ENCODE results near the gene CENPA.
A peak's percentile ranks its signal among the peaks of the same experiment; 100 is the strongest.

CENPA gene

DNA sequence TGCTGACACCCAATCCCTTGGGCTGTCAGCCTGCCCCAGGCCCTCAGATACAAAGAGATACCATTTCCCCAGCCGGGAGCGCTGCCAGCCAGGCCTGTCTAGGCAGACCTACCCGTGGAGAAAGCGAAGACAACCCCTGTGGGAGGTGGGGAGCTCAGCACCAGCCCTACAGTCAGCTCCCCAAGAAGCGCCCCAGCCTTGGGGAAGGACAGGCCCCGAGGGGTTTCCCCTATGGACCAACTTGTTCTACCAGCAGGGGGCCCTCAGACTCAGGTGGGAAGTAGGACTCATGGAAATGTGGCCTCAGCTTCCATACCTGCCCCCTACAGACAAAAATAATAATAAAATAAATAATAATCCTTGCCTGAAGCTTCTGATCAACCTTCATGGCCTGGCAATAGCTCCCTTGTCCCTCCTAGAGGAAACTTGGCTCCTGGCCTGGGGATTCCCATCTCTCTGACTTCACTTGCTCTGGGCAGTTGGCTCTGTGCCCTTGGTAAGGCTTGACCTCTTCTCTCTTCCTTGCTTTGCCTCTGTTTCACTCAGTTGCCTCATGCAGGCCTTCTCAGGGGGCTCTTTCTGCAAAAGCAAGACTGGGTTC lies 14.8 kb upstream of the CENPA start:
- Histone ChIP-seq H3K4me3 (ENCODE audit: low read depth, low read length) (no peak overlapping the region), H3K27ac (peak overlapping the region; percentile 86), H3K9me3 (ENCODE audit: severe bottlenecking) (no peaks in the 10 kb centered on the region), H3K36me3 (peaks cover 54% of the 10 kb centered on the region), H3K27me3 (ENCODE audit: insufficient read depth, low read depth, severe bottlenecking) (no peaks in the 10 kb centered on the region)
- DNase-seq: peak; percentile 65
- TF ChIP-seq, protein P1, sequence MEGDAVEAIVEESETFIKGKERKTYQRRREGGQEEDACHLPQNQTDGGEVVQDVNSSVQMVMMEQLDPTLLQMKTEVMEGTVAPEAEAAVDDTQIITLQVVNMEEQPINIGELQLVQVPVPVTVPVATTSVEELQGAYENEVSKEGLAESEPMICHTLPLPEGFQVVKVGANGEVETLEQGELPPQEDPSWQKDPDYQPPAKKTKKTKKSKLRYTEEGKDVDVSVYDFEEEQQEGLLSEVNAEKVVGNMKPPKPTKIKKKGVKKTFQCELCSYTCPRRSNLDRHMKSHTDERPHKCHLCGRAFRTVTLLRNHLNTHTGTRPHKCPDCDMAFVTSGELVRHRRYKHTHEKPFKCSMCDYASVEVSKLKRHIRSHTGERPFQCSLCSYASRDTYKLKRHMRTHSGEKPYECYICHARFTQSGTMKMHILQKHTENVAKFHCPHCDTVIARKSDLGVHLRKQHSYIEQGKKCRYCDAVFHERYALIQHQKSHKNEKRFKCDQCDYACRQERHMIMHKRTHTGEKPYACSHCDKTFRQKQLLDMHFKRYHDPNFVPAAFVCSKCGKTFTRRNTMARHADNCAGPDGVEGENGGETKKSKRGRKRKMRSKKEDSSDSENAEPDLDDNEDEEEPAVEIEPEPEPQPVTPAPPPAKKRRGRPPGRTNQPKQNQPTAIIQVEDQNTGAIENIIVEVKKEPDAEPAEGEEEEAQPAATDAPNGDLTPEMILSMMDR (IDR thresholded peaks at IDR 0.05; ENCODE audit: low read depth, low read length): peak; percentile 65

DNA sequence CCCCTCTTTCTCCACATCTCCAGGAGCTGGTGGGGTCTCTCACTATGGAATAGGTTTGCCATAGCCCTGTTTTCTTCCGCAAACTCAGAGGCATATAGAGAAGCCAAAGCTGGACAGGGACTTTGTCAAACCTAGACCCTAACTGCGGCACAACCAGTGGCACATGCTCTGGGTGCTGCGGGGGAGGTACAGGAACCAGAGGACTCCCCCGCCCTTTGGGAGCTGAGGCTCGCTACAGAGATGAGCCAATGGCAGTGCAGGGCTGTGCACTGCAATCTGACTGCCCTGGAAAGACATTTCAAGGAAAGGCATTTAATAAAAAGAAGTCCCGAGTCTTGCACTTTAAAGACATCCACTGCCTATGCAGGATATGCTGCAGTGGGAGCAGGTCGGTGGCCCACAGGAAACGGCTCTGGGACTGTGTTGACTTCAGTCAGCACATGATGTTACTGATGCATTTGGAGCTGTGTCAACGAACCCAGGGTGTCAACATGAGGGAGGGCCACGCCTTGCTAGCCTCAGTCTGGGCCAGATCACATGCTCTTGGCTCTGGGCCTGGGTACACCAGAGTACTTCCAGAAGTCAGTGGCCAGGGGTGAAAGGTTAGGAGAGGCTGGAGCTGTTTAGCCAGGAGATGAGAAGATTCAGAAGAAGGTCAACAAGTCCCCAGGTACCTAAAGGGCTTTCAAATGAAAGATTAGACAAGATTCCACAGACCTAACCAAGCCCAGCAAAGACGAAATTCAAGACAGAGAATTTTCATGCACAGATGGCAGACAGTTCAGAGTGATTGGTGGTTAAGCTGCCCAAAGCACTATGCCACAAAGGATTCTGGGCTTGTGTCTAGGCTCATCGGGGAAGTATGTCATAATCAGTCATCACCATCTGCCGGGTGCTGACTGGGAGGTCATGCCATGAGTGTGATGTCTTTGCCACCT lies 13.5 kb upstream of the CENPA start:
- no peak overlapping the region for H3K4me3 ChIP-seq (ENCODE audit: low read depth, low read length)
- TF ChIP-seq, protein P1 (IDR thresholded peaks at IDR 0.05; ENCODE audit: low read depth, low read length): no peak
- no peaks in the 10 kb centered on the region for H3K27me3 ChIP-seq (ENCODE audit: insufficient read depth, low read depth, severe bottlenecking)
- H3K36me3 ChIP-seq: peaks cover 67% of the 10 kb centered on the region
- H3K27ac ChIP-seq: peak overlapping the region; percentile 86
- DNase-seq: peak; percentile 94
- no peaks in the 10 kb centered on the region for H3K9me3 ChIP-seq (ENCODE audit: severe bottlenecking)

DNA sequence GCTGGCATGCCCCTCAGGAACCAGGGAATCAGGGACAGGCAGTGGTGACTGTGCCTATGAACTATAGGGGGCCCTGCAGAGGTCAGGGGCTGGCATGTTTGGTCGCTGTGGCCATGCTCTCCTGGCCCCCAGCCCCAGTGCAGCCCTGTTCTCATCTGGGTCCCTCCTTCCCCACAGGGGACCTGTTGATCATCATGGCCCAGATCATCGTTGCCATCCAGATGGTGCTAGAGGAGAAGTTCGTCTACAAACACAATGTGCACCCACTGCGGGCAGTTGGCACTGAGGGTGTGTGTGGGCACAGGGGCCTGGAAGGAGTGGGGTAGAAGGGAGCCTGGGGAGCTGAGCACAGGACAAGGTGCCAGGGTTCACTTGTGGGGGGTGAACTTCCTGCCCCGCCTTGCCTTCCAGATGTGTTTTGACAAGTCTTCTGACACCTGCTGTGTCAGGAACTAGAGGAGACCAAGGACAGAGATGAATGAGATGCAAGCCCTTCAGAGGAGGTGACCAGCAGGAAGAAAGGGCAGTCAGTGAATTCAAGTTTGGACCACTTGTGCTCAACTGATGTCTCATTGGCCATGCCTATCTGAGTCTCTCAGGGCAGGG lies 9.6 kb upstream of the CENPA start:
- H3K27me3 ChIP-seq (ENCODE audit: insufficient read depth, low read depth, severe bottlenecking): no peaks in the 10 kb centered on the region
- no peak overlapping the region for H3K4me3 ChIP-seq (ENCODE audit: low read depth, low read length)
- no peak for DNase-seq
- TF ChIP-seq, protein P1 (IDR thresholded peaks at IDR 0.05; ENCODE audit: low read depth, low read length): no peak
- peaks cover 68% of the 10 kb centered on the region for H3K36me3 ChIP-seq
- no peaks in the 10 kb centered on the region for H3K9me3 ChIP-seq (ENCODE audit: severe bottlenecking)
- no peak overlapping the region for H3K27ac ChIP-seq

DNA sequence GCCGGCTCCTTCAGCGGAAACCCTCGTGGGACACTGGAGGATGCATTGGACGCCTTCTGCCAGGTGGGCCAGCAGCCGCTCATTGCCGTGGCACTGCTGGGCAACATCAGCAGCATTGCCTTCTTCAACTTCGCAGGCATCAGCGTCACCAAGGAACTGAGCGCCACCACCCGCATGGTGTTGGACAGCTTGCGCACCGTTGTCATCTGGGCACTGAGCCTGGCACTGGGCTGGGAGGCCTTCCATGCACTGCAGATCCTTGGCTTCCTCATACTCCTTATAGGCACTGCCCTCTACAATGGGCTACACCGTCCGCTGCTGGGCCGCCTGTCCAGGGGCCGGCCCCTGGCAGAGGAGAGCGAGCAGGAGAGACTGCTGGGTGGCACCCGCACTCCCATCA lies 7.8 kb upstream of the CENPA start:
- peaks cover 72% of the 10 kb centered on the region for H3K36me3 ChIP-seq
- no peak overlapping the region for H3K27ac ChIP-seq
- H3K27me3 ChIP-seq (ENCODE audit: insufficient read depth, low read depth, severe bottlenecking): no peaks in the 10 kb centered on the region
- H3K9me3 ChIP-seq (ENCODE audit: severe bottlenecking): no peaks in the 10 kb centered on the region
- TF ChIP-seq, protein P1 (IDR thresholded peaks at IDR 0.05; ENCODE audit: low read depth, low read length): no peak
- no peak overlapping the region for H3K4me3 ChIP-seq (ENCODE audit: low read depth, low read length)
- no peak for DNase-seq

DNA sequence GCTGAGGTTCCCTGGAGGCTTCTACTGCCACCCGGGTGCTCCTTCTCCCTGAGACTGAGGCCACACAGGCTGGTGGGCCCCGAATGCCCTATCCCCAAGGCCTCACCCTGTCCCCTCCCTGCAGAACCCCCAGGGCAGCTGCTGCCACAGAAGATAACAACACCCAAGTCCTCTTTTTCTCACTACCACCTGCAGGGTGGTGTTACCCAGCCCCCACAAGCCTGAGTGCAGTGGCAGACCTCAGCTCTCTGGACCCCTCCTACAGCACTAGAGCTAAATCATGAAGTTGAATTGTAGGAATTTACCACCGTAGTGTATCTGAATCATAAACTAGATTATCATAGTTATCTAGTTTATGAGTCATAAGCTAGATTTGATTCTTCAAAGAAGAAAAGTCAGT lies 7.3 kb upstream of the CENPA start:
- TF ChIP-seq, protein P1 (IDR thresholded peaks at IDR 0.05; ENCODE audit: low read depth, low read length): no peak
- Histone ChIP-seq H3K36me3 (peaks cover 72% of the 10 kb centered on the region), H3K9me3 (ENCODE audit: severe bottlenecking) (no peaks in the 10 kb centered on the region), H3K4me3 (ENCODE audit: low read depth, low read length) (no peak overlapping the region), H3K27me3 (ENCODE audit: insufficient read depth, low read depth, severe bottlenecking) (no peaks in the 10 kb centered on the region), H3K27ac (no peak overlapping the region; the same call in 1 of the 2 replicates)
- no peak for DNase-seq
